ENCODE results near the gene C1orf185.

C1orf185 gene

DNA sequence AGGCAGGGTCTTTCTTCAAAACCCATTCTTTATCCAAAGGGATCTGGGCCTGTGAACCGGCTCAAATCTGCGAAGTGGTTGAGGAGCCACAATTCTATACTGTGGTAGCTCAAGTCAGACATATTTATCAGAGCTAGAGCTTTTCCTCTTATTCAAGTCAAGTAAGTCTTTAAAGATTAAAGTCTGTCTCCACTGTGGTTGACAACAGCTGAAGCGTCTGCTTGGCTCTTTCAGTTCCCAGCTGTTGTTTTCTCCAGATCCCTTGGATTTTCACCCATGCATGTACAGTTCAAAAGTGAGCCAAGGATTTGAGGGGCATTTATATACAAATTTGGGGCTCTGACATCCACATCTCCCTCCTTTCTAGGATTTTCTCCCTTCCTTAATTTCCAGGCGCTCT is 66.9 kb downstream of the C1orf185 start:
- Histone ChIP-seq H3K18ac (ENCODE audit: low read length) (no peak overlapping the region), H3K79me1 (ENCODE audit: low read length) (no peaks in the 10 kb centered on the region), H3K36me3 (ENCODE audit: control insufficient read depth in 1 of 2, insufficient read depth in 2 of 2, low read length in 2 of 2) (no peaks in the 10 kb centered on the region), H3K23ac (ENCODE audit: low read length) (no peak overlapping the region), H4K8ac (ENCODE audit: low read depth, low read length) (no peak overlapping the region), H3K79me2 (ENCODE audit: control insufficient read depth, insufficient read depth, low read length, poor library complexity) (no peaks in the 10 kb centered on the region), H3K9ac (ENCODE audit: low read length) (no peak overlapping the region), H3K4me3 (ENCODE audit: low read depth, low read length) (no peak overlapping the region), H3K27me3 (ENCODE audit: insufficient read depth, low read length) (no peaks in the 10 kb centered on the region), H3K14ac (ENCODE audit: low read length) (no peak overlapping the region), H2AFZ (ENCODE audit: insufficient read depth, low read length, poor library complexity) (no peak overlapping the region), H2AK5ac (ENCODE audit: low read length) (no peak overlapping the region), H4K12ac (ENCODE audit: low read depth, low read length) (no peak overlapping the region), H2BK120ac (ENCODE audit: insufficient read depth, low read length, poor library complexity) (no peak overlapping the region), H3K4me1 (ENCODE audit: control insufficient read depth in 1 of 2, insufficient read depth in 2 of 2, low read length in 2 of 2) (no peaks in the 10 kb centered on the region), H3K9me3 (ENCODE audit: insufficient read depth, low read depth, low read length) (no peaks in the 10 kb centered on the region), H4K91ac (ENCODE audit: low read depth, low read length) (no peak overlapping the region), H2BK5ac (ENCODE audit: low read depth, low read length, poor library complexity) (no peak overlapping the region), H3K4me2 (ENCODE audit: low read length) (no peak overlapping the region), H2BK12ac (ENCODE audit: low read length) (no peak overlapping the region), H3K4ac (ENCODE audit: low read depth, low read length) (no peak overlapping the region), H3K27ac (ENCODE audit: low read depth, low read length) (no peak overlapping the region)
- no CpG with 5 or more reads among the region's 4 CpGs for WGBS (ENCODE audit: extremely low coverage, insufficient coverage, insufficient read length)
- no peak for DNase-seq

DNA sequence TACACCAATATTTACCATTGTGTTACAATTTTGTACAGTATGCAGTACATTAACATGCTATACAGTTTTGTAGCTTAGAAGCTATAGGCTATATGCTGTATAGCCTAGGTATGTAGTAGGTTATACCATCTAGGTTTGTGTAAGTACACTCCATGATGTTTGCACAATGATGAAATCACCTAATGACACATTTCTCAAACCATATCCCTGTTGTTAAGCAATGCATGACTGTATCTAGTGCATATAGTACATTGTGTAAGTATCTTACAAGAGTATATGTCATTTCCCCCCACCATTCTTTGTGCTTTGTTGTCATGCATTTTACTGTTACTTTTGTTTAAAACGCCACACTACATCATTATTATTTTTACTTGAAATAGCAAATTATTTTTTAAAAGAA is 68.3 kb downstream of the C1orf185 start:
- H3K36me3 ChIP-seq (ENCODE audit: control insufficient read depth in 1 of 2, insufficient read depth in 2 of 2, low read length in 2 of 2) = no peaks in the 10 kb centered on the region
- no peak overlapping the region for H3K27ac ChIP-seq (ENCODE audit: low read depth, low read length)
- no peak overlapping the region for H3K18ac ChIP-seq (ENCODE audit: low read length)
- no peaks in the 10 kb centered on the region for H3K4me1 ChIP-seq (ENCODE audit: control insufficient read depth in 1 of 2, insufficient read depth in 2 of 2, low read length in 2 of 2)
- H3K4me2 ChIP-seq (ENCODE audit: low read length) = no peak overlapping the region
- H3K4me3 ChIP-seq (ENCODE audit: low read depth, low read length) = no peak overlapping the region
- no peak overlapping the region for H2BK120ac ChIP-seq (ENCODE audit: insufficient read depth, low read length, poor library complexity)
- H3K4ac ChIP-seq (ENCODE audit: low read depth, low read length) = no peak overlapping the region
- no peak overlapping the region for H4K12ac ChIP-seq (ENCODE audit: low read depth, low read length)
- H2AK5ac ChIP-seq (ENCODE audit: low read length) = no peak overlapping the region
- H4K91ac ChIP-seq (ENCODE audit: low read depth, low read length) = no peak overlapping the region
- H2AFZ ChIP-seq (ENCODE audit: insufficient read depth, low read length, poor library complexity) = no peak overlapping the region
- H3K14ac ChIP-seq (ENCODE audit: low read length) = no peak overlapping the region
- H3K27me3 ChIP-seq (ENCODE audit: insufficient read depth, low read length) = no peaks in the 10 kb centered on the region
- peak in 1 of 2 donors; percentile 63 for DNase-seq
- no peaks in the 10 kb centered on the region for H3K9me3 ChIP-seq (ENCODE audit: insufficient read depth, low read depth, low read length)
- no peaks in the 10 kb centered on the region for H3K79me2 ChIP-seq (ENCODE audit: control insufficient read depth, insufficient read depth, low read length, poor library complexity)
- H3K79me1 ChIP-seq (ENCODE audit: low read length) = no peaks in the 10 kb centered on the region
- H4K8ac ChIP-seq (ENCODE audit: low read depth, low read length) = no peak overlapping the region
- no peak overlapping the region for H3K9ac ChIP-seq (ENCODE audit: low read length)
- no peak overlapping the region for H2BK12ac ChIP-seq (ENCODE audit: low read length)
- no CpG with 5 or more reads among the region's 1 CpG for WGBS (ENCODE audit: extremely low coverage, insufficient coverage, insufficient read length)
- no peak overlapping the region for H3K23ac ChIP-seq (ENCODE audit: low read length)
- no peak overlapping the region for H2BK5ac ChIP-seq (ENCODE audit: low read depth, low read length, poor library complexity)

DNA sequence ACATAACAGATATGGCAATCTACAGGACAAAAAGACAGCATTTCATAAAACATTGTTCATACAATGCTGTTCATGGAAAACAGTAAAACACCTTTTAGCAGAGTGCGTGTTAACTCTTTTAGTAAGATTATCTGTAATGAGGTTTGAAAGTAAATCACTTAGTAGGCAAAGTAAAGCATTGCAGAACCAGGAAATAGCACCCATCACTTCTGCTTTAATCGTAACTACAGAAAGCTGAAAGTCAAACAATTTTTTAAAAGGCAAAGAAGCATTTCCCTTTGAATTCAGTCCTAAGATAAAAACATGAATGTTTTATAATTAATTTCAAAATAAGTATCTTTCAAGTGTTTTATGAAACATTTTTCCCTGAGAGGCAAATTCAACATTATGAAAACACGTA is 70.8 kb downstream of the C1orf185 start:
- no peak overlapping the region for H3K18ac ChIP-seq (ENCODE audit: low read length)

DNA sequence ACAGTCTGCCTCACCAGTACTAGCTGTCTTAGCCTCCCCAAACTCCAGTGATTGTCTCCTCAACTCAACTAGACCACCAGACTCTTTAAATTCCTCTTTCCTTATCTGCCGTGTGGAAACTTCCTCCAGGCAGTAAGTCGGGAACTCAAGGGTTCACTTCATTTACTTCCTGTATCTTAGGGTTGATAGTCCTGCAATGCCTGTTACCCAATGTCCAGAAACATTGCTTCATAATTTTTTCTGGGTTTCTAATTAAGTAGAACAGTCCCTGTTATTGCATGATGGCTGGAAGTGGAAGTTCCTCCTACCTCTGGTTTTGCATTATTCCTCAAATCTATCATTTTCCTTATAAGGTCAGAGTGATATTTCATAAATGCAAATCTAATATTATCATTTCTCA is 73.2 kb downstream of the C1orf185 start:
- no peaks in the 10 kb centered on the region for H3K79me2 ChIP-seq (ENCODE audit: control insufficient read depth, insufficient read depth, low read length, poor library complexity)
- H3K4ac ChIP-seq (ENCODE audit: low read depth, low read length) = no peak overlapping the region
- no peak overlapping the region for H3K14ac ChIP-seq (ENCODE audit: low read length)
- no peak overlapping the region for H3K27ac ChIP-seq (ENCODE audit: low read depth, low read length)
- H2BK5ac ChIP-seq (ENCODE audit: low read depth, low read length, poor library complexity) = no peak overlapping the region
- H4K12ac ChIP-seq (ENCODE audit: low read depth, low read length) = no peak overlapping the region
- no peak overlapping the region for H3K18ac ChIP-seq (ENCODE audit: low read length)
- H3K4me1 ChIP-seq (ENCODE audit: control insufficient read depth in 1 of 2, insufficient read depth in 2 of 2, low read length in 2 of 2) = no peaks in the 10 kb centered on the region
- no CpG with 5 or more reads among the region's 2 CpGs for WGBS (ENCODE audit: extremely low coverage, insufficient coverage, insufficient read length)
- DNase-seq = peak in 1 of 2 donors; percentile 35
- no peak overlapping the region for H3K4me2 ChIP-seq (ENCODE audit: low read length)
- no peak overlapping the region for H3K9ac ChIP-seq (ENCODE audit: low read length)
- H3K79me1 ChIP-seq (ENCODE audit: low read length) = no peaks in the 10 kb centered on the region
- H2AK5ac ChIP-seq (ENCODE audit: low read length) = no peak overlapping the region
- no peaks in the 10 kb centered on the region for H3K9me3 ChIP-seq (ENCODE audit: insufficient read depth, low read depth, low read length)
- no peak overlapping the region for H3K4me3 ChIP-seq (ENCODE audit: low read depth, low read length)
- no peak overlapping the region for H4K8ac ChIP-seq (ENCODE audit: low read depth, low read length)
- no peak overlapping the region for H2BK12ac ChIP-seq (ENCODE audit: low read length)
- no peak overlapping the region for H3K23ac ChIP-seq (ENCODE audit: low read length)
- no peaks in the 10 kb centered on the region for H3K27me3 ChIP-seq (ENCODE audit: insufficient read depth, low read length)
- no peak overlapping the region for H2BK120ac ChIP-seq (ENCODE audit: insufficient read depth, low read length, poor library complexity)
- no peak overlapping the region for H4K91ac ChIP-seq (ENCODE audit: low read depth, low read length)
- no peak overlapping the region for H2AFZ ChIP-seq (ENCODE audit: insufficient read depth, low read length, poor library complexity)
- H3K36me3 ChIP-seq (ENCODE audit: control insufficient read depth in 1 of 2, insufficient read depth in 2 of 2, low read length in 2 of 2) = no peaks in the 10 kb centered on the region

More for the DNA sequence above, 70.8 kb downstream of the C1orf185 start:
- no peak overlapping the region for H3K27ac ChIP-seq (ENCODE audit: low read depth, low read length)
- H2BK12ac ChIP-seq (ENCODE audit: low read length) = no peak overlapping the region
- H3K4ac ChIP-seq (ENCODE audit: low read depth, low read length) = no peak overlapping the region
- no peaks in the 10 kb centered on the region for H3K79me1 ChIP-seq (ENCODE audit: low read length)
- H3K9ac ChIP-seq (ENCODE audit: low read length) = no peak overlapping the region
- H4K91ac ChIP-seq (ENCODE audit: low read depth, low read length) = no peak overlapping the region
- H3K4me1 ChIP-seq (ENCODE audit: control insufficient read depth in 1 of 2, insufficient read depth in 2 of 2, low read length in 2 of 2) = no peaks in the 10 kb centered on the region
- H2AFZ ChIP-seq (ENCODE audit: insufficient read depth, low read length, poor library complexity) = no peak overlapping the region
- WGBS (ENCODE audit: extremely low coverage, insufficient coverage, insufficient read length) = no CpG with 5 or more reads among the region's 3 CpGs
- H3K36me3 ChIP-seq (ENCODE audit: control insufficient read depth in 1 of 2, insufficient read depth in 2 of 2, low read length in 2 of 2) = no peaks in the 10 kb centered on the region
- H3K79me2 ChIP-seq (ENCODE audit: control insufficient read depth, insufficient read depth, low read length, poor library complexity) = no peaks in the 10 kb centered on the region
- H3K4me2 ChIP-seq (ENCODE audit: low read length) = no peak overlapping the region
- H4K8ac ChIP-seq (ENCODE audit: low read depth, low read length) = no peak overlapping the region
- no peak for DNase-seq
- no peak overlapping the region for H2AK5ac ChIP-seq (ENCODE audit: low read length)
- no peak overlapping the region for H3K23ac ChIP-seq (ENCODE audit: low read length)
- H4K12ac ChIP-seq (ENCODE audit: low read depth, low read length) = no peak overlapping the region
- no peaks in the 10 kb centered on the region for H3K9me3 ChIP-seq (ENCODE audit: insufficient read depth, low read depth, low read length)
- no peak overlapping the region for H3K14ac ChIP-seq (ENCODE audit: low read length)
- H3K27me3 ChIP-seq (ENCODE audit: insufficient read depth, low read length) = no peaks in the 10 kb centered on the region
- no peak overlapping the region for H3K4me3 ChIP-seq (ENCODE audit: low read depth, low read length)
- H2BK5ac ChIP-seq (ENCODE audit: low read depth, low read length, poor library complexity) = no peak overlapping the region
- H2BK120ac ChIP-seq (ENCODE audit: insufficient read depth, low read length, poor library complexity) = no peak overlapping the region

Data from trophoblast cell (in vitro differentiated cells and primary cell).